GM18519 (cell line): Measurements from ENCODE around the gene HMGN1.
"Not testable (repeated sequence)": the region's sequence is repeated elsewhere in the genome, so short reads cannot be mapped to it uniquely, and the experiment has no call there.

Experiments
- ATAC-seq: cut with Tn5 transposase; IDR thresholded peaks from one replicate; pipeline ENCODE4 v1.9.1; 2021; ENCODE audit warnings: mild to moderate bottlenecking, moderate library complexity; ENCODE audit not compliant: unreplicated experiment, low FRiP score

Gene HMGN1

GRCh38 chr21:39369896-39370288, 21.0 kb upstream of the HMGN1 start:
- ATAC-seq = not testable (repeated sequence)

- ATAC-seq = no peak
These were observed 18.9 kb upstream of the HMGN1 start for GRCh38 chr21:39367783-39368182.

DNA sequence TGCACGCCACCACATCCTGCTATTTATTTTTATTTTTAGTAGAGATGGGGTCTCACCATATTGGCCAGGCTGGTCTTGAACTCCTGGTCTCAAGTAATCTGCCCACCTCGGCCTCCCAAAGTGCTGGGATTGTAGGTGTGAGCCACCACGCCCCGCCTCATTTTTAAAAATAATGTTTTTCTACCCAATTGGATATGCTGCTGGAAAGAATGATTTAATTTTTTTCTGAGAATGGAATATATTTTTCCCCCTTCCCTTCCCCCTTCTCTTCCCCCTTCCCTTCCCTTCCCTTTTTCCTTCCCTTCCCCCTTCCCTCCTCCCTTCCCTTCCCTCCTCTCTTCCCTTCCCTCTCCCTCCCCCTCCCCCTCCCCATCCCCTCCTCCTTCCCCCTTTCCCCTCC, 17.7 kb upstream of the HMGN1 start:
- ATAC-seq = no peak

GRCh38 chr21:39364949-39365348, 16.1 kb upstream of the HMGN1 start:
- ATAC-seq = no peak

DNA sequence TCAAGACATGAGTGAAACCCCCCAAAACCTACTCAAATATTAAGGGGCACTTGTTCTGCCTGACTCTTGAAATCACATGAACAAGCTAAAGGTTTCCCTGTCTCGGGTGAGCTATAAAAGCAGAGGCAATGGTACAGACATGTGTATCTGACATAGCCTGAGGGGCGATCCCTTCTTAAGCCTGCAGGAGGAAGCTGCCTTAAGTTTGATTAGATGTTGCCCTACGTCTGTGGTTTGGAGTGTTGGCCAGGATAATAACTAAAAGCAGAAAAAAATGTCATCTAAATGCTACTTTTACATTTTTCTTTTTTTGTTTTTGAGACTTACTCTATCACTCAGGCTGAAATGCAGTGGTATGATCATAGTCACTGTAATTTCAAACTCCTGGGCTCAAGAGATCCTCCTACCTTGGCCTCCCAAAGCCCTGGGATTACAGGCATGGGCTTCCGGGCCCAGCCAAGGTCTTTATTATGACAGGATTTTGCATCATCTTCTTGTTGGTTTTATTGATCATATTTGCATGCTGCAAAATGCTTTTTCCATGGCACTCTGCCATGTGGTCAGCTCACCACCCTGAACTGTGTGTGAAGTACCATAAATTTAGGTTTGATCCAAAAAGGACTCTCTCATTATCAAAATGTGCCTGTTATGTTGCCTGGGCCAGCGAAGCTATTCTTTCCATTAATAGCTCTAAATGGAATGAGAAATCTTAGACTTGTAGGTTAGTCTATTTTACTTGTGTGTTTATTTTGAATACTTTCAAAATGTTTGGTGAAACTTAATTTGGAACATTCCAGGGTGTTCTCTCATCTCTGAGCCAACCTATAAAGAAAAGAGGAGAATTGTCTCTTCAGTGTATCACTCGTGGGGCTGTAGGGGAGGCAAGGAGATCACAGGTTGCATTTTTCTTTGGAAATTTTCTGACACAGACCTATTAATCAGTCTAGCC, 15.0 kb upstream of the HMGN1 start:
- no peak for ATAC-seq

GRCh38 chr21:39362733-39363132, 13.8 kb upstream of the HMGN1 start:
- ATAC-seq = no peak

GRCh38 chr21:39359382-39359781, 10.5 kb upstream of the HMGN1 start:
- ATAC-seq = no peak

DNA sequence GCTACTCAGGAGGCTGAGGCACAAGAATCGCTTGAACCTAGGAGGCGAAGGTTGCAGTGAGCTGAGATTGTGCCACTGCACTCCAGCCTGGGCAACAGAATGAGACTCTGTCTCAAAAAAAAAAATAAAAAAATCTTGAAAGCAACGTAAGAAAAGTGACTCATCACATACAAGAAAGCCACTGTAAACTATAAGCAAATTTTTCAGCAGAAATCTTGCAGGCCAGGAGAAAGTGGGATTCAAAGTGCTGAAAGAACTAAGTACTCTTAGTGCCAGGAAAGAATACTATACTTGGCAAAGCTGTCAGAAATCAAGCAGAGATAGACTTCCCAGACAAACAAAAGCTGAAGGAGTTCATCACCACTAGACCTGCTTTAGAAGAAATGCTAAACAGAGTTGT, 4.4 kb upstream of the HMGN1 start:
- ATAC-seq = no peak

GRCh38 chr21:39350094-39351005, 1.5 kb upstream of the HMGN1 start:
- ATAC-seq = no peak

- peak; percentile 80 for ATAC-seq
These were observed 564 bp upstream of the HMGN1 start for GRCh38 chr21:39349211-39350093.

GRCh38 chr21:39348040-39348354, 891 bp downstream of the HMGN1 start:
- no peak for ATAC-seq

DNA sequence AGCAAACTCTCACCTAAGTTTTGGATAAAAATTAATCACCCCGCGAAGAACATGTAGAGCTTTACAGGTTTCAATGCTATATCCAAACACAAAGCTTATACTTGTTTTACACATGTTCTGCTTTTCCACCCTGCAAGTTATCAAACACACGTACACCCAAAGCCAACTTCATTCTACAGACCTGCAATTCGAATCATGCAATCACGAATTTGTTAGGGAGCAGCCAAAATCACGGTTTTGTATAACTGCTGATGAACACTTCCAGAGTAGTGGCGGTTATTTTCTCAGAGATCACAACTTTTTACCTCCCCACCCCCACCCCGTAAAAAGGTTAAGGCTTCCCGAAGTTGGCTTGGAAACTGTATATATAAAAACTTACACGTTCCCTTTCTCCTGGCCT, 1.4 kb downstream of the HMGN1 start:
- ATAC-seq = no peak

DNA sequence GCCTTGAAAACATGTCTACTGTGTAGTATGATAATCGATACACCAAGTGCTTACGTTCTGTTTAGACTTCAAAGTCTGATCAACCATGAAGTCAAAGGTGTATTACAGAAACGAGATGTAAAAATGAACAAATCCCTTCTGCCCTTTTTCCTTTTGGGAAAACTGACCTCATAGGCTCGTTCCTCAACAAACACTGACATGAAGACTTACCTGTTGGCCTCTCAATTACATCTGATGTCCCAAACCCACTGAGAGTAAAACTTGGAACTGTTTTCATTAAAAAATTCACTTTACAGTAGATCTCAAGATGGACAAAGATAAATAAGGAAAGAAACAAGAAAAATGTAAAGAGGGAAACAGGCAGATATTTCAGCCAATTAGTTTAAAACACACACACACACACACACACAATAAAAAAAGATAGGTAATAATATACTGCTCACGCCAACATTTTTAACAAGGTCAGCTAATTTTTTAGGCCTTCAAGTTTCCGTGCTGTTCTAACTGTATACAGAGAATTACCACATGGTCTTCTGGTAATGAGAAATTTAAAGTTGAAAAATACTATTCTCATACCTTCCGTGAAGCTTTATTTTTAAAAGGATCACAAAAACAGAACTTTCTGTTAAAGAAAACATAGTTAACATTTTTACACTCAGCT, 2.1 kb downstream of the HMGN1 start:
- ATAC-seq = no peak

DNA sequence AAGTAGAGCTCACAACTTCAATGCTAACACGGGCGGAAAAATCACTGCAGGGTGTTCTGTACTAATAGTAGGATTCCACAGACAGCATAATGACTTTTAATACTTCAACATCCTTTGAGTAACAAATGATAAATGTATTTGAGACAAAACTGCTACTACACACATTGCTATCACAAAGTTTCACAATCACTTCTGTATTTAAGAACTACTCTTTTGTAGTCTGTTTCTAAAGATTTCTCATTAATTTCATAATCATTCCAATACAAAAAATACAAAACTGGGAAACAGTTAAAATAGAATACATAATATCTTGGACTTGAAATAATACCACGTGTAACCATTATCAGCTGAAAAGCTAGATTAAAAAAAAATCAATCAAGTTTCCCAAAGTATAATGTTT, 2.7 kb downstream of the HMGN1 start:
- ATAC-seq = no peak

GRCh38 chr21:39345440-39345839, 3.4 kb downstream of the HMGN1 start:
- no peak for ATAC-seq

DNA sequence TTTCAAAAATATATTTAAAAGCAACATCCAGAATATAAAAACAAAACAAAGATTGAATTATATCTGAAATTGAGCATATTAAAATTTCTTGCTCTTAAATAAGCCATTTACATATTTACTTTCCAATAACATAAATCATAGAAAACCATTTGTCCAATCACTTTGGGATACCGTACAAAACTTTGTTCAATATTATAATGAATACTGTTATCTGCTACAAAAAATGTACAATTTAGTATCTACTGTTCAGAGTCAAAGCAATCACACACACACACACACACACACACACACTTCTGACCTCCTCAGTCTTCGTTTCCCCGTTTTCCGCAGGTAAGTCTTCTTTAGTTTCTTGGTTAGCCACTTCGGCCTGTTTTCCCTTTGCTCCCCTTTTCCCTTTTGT, 4.0 kb downstream of the HMGN1 start:
- ATAC-seq = no peak

DNA sequence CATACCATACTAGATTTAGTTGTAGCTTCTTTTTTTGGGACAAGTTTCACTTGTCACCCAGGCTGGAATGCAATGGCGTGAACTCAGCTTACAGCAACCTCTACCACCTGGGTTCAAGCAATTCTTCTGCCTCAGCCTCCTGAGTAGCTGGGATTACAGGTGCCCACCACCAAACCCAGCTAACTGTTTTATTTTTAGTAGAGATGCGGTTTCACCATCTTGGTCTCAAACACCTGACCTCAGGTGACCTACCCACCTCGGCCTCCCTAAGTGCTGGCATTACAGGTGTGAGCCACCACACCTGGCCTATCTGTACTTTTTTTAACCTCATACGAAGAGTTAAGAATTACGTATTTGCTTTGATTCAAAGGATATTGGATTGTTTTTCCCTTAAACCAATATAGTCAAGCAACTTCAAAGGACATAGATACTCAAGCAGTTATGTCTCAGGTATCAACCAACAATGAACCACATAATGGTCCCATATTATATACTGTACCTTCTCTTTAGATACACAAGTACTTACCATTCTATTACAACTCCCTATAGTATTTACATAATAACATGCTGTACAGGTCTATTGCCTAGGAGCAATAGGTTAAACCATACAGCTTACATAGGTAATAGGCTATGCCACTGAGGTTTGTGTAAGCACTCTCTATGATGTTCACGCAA, 7.5 kb downstream of the HMGN1 start:
- no peak for ATAC-seq

- no peak for ATAC-seq
These were observed 8.2 kb downstream of the HMGN1 start for GRCh38 chr21:39340687-39341086.

GRCh38 chr21:39339231-39339630, 9.7 kb downstream of the HMGN1 start:
- no peak for ATAC-seq
